ENCODE results near the gene FAM200B. TPM values are rescaled to one million over a fixed set of nuclear protein-coding genes. Genes with fewer than 3 reads are reported as not detected.

FAM200B gene
- total RNA-seq, 3 donors from 2014 or later = 34.7 to 66.9 (median 55.9) TPM

DNA sequence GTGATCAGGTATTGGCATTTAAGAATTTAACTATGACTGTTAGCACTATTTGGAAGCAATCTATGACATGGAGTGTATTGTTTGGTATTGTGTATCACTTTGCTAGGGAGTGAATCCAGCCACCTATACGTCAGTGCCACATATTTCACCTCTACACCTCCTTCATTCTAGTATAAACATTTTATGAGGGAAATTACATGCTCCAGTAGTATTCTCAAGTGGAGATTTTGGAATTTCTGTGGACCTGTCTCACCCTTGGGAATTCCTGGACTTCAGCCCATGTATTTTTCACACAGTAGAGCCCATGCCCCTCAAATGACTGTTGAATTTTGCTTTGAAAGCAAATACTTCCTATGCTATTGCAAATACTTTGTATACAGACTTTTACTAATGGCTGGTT, 32.5 kb downstream of the FAM200B start:
- Histone ChIP-seq H3K27me3 (no peaks in the 10 kb centered on the region), H3K4me1 (no peaks in the 10 kb centered on the region), H3K4me3 (no peak overlapping the region), H3K27ac (no peak overlapping the region), H3K36me3 (no peaks in the 10 kb centered on the region), H3K9me3 (no peaks in the 10 kb centered on the region)
- intact Hi-C loops (cut with DNase I; ENCODE audit: low total_unique reads) = no loop called here
- TF ChIP-seq, protein P1, sequence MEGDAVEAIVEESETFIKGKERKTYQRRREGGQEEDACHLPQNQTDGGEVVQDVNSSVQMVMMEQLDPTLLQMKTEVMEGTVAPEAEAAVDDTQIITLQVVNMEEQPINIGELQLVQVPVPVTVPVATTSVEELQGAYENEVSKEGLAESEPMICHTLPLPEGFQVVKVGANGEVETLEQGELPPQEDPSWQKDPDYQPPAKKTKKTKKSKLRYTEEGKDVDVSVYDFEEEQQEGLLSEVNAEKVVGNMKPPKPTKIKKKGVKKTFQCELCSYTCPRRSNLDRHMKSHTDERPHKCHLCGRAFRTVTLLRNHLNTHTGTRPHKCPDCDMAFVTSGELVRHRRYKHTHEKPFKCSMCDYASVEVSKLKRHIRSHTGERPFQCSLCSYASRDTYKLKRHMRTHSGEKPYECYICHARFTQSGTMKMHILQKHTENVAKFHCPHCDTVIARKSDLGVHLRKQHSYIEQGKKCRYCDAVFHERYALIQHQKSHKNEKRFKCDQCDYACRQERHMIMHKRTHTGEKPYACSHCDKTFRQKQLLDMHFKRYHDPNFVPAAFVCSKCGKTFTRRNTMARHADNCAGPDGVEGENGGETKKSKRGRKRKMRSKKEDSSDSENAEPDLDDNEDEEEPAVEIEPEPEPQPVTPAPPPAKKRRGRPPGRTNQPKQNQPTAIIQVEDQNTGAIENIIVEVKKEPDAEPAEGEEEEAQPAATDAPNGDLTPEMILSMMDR (IDR thresholded peaks at IDR 0.05) = no peak
- no peak for TF ChIP-seq POLR2A (IDR thresholded peaks at IDR 0.05)
- TF ChIP-seq POLR2AphosphoS5 (IDR thresholded peaks at IDR 0.05) = no peak
- no peak for DNase-seq (ENCODE audit: low spot score in 2 of 2)

DNA sequence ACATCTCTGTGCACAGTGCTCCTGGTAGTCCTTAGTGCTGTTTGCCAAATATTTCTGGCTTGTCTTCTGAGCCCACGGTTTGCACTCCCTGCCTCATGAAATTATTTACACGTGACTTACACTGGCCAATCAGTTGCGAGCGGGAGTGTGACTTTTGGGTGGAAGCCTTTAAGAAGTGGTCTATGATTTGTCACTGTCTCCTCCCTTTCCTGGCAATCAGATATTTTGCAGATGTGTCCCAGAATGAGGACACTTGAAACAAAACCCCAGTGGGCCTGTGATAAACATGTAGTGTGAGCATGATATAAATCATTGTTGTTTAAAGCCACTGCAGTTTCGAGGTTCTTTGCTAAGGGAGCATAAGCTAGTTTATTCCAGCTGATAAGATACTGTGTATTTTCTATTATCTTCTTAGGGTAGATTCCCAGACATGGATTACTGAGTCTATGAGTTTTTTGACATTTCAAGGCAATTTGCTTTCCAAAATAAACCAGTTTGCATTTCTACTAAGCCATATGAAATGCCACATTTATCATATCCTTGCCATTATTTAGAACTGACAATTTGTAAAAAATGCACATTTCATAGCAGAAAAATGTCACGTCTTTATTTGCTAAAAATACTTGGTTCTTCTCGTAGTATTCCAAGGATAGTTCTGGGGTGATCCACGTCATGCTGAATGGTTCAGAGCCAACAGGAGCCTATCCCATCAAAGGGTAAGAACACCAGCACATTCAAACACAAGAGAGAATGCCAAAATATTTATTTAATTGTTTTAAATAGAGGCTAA, 33.2 kb downstream of the FAM200B start:
- intact Hi-C loops (cut with DNase I; ENCODE audit: low total_unique reads) = no loop called here
- no peaks in the 10 kb centered on the region for H3K4me1 ChIP-seq
- no peak for DNase-seq (ENCODE audit: low spot score in 2 of 2)
- no peak for TF ChIP-seq POLR2AphosphoS5 (IDR thresholded peaks at IDR 0.05)
- TF ChIP-seq POLR2A (IDR thresholded peaks at IDR 0.05) = no peak
- TF ChIP-seq, protein P1 (IDR thresholded peaks at IDR 0.05) = no peak
- no peaks in the 10 kb centered on the region for H3K27me3 ChIP-seq
- H3K9me3 ChIP-seq = no peaks in the 10 kb centered on the region
- no peaks in the 10 kb centered on the region for H3K36me3 ChIP-seq
- H3K4me3 ChIP-seq = no peak overlapping the region
- no peak overlapping the region for H3K27ac ChIP-seq

DNA sequence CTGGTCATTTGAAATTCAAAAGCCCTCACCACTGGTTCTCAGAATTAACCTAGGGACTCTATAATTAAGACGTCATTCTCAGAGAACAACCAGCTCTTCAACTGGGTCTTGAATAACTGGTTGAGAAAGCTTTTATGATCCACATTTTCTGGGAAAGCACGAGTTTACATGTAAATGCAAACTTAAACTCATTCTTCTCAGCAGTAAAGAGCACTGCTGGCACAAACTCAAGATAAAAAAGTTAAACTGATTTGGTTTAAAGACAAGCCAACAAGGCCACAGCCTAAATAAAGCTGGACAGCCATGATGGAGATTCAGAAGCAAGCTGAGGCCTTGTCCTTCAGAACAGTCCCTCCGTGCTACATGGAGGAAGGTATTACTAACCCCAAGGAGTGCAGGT, 34.5 kb downstream of the FAM200B start:
- no peaks in the 10 kb centered on the region for H3K9me3 ChIP-seq
- no peak overlapping the region for H3K27ac ChIP-seq
- H3K36me3 ChIP-seq = no peaks in the 10 kb centered on the region
- intact Hi-C loops (cut with DNase I; ENCODE audit: low total_unique reads) = no loop called here
- H3K4me1 ChIP-seq = no peaks in the 10 kb centered on the region
- H3K4me3 ChIP-seq = no peak overlapping the region
- TF ChIP-seq POLR2A (IDR thresholded peaks at IDR 0.05) (no peak), POLR2AphosphoS5 (IDR thresholded peaks at IDR 0.05) (no peak)
- TF ChIP-seq, protein P1 (IDR thresholded peaks at IDR 0.05) = no peak
- no peaks in the 10 kb centered on the region for H3K27me3 ChIP-seq
- no peak for DNase-seq (ENCODE audit: low spot score in 2 of 2)

DNA sequence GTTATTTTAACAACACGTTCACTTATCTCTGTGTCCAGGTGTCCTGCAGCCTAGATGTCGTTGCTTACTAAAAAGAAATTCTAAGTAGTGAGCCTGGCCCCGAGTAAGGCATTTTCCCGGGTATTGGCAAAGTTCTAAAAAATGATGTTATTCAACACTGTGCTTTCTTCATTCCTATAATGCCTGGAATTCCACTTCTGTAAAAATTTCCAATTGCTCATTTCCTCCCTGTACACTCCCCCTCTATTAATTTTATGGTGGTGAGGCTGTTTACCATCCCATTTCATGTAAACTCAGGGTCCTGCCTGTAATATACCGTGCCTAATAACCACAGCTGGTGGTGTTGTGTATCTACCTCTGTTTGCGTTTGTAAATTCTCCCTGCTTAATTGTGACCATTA, 35.5 kb downstream of the FAM200B start:
- Histone ChIP-seq H3K4me3 (no peak overlapping the region), H3K27me3 (no peaks in the 10 kb centered on the region), H3K27ac (no peak overlapping the region), H3K9me3 (no peaks in the 10 kb centered on the region), H3K4me1 (no peaks in the 10 kb centered on the region), H3K36me3 (no peaks in the 10 kb centered on the region)
- intact Hi-C loops (cut with DNase I; ENCODE audit: low total_unique reads) = no loop called here
- no peak for DNase-seq (ENCODE audit: low spot score in 2 of 2)
- no peak for TF ChIP-seq POLR2A (IDR thresholded peaks at IDR 0.05)
- TF ChIP-seq POLR2AphosphoS5 (IDR thresholded peaks at IDR 0.05) = no peak
- TF ChIP-seq, protein P1 (IDR thresholded peaks at IDR 0.05) = no peak

DNA sequence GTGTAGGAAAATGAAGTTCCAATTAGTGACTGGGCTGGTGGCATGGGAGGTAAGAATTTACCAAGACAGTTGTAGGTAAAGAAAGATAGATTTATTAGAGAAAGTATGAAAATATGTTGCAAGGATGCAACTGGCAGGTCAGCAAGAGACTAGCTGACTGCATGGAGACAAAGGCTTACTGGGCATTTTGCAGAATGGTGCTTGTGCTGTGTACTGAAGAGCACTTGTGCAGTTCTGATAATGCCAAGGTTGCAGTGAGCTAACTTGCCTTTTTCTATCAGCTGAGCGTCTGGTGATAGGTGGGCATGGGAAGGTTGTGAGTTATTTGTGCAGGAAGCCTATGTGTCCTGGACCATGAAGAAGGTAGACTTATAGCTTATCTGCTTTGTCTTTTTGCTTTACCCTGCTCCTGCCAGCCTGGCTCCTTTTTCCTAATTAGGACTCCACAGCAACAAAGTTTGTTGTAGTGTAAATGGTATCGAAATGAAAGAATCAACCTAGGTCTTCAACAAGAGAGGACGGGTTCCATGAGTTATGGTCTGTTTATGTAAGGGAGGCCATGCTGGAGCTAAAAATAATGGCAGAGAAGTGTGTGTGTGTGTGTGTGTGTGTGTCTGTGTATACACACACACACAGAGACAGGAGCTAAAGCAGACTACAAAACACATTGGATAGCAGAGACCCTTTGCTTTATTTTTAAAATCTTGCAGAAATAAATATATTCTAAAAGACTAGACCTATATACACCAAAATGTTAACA, 36.2 kb downstream of the FAM200B start:
- no peaks in the 10 kb centered on the region for H3K27me3 ChIP-seq
- no peaks in the 10 kb centered on the region for H3K9me3 ChIP-seq
- DNase-seq (ENCODE audit: low spot score in 2 of 2) = no peak
- H3K27ac ChIP-seq = no peak overlapping the region
- no peaks in the 10 kb centered on the region for H3K36me3 ChIP-seq
- no peaks in the 10 kb centered on the region for H3K4me1 ChIP-seq
- H3K4me3 ChIP-seq = no peak overlapping the region
- intact Hi-C loops (cut with DNase I; ENCODE audit: low total_unique reads) = no loop called here
- TF ChIP-seq POLR2AphosphoS5 (IDR thresholded peaks at IDR 0.05) (no peak), POLR2A (IDR thresholded peaks at IDR 0.05) (no peak)
- TF ChIP-seq, protein P1 (IDR thresholded peaks at IDR 0.05) = no peak
